Lower leg skin (tissue), 3 donors: ENCODE results near the gene SEMA3D.

ENCODE experiments used
- CTCF ChIP-seq, 3 donors: fragments of 450-650 bp; IDR thresholded peaks; one replicate each; pipeline ENCODE4 v1.5.1; 2016; ENCODE audit warnings: antibody characterized with exemption in 3 of 3, mild to moderate bottlenecking in 3 of 3, moderate library complexity in 2 of 3
- POLR2A ChIP-seq, 2 donors: fragments of 450-650 bp; IDR thresholded peaks; one replicate each; pipeline ENCODE4 v1.6.1; 2016 to 2017; ENCODE audit warnings: antibody characterized with exemption in 2 of 2, mild to moderate bottlenecking in 1 of 2, moderate library complexity in 1 of 2

DNA sequence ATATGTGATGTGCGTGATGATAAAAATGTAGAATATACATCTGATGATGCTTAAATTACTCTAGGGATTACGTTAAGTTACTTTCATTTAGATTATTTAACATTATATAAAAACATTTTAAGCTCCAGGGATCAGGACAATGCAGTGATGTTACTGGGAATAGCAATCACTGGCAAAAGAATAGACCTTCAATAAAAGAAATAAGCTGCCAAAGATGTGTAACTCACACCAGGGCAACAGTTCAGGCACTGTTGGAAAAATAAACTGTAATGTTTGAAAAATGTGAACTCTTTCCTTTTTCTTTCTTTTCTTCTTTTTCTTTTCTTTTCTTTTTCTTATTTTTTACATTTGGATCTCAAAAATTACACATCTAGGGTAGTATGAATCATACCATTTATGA lies 131.7 kb downstream of the SEMA3D start:
- no peak for TF ChIP-seq POLR2A (IDR thresholded peaks at IDR 0.05)
- TF ChIP-seq CTCF (IDR thresholded peaks at IDR 0.05): no peak
